H1 (cell line): ENCODE results near the gene DNER. TPM values are rescaled to one million over a fixed set of nuclear protein-coding genes. Genes with fewer than 3 reads are reported as not detected.

ENCODE experiments used
- BRCA1 ChIP-seq: IDR thresholded peaks from 2 replicates; pipeline ENCODE4 v1.6.1; 2012; ENCODE audit warnings: low read depth, low read length, improper control_type of control experiment
- GTF2F1 ChIP-seq: IDR thresholded peaks from 2 replicates; pipeline ENCODE4 v1.6.1; 2012; ENCODE audit warnings: low read depth, low read length, improper control_type of control experiment, borderline replicate concordance
- HDAC2 ChIP-seq, 2 experiments: fragments of 300-600 bp in 1 of 2; sonication (generic) in 1 of 2; IDR thresholded peaks; 2 replicates each; pipeline ENCODE4 v1.6.1; 2011 to 2012; ENCODE audit warnings: low read depth in 2 of 2, low read length in 2 of 2, mild to moderate bottlenecking in 2 of 2, moderate library complexity in 2 of 2, borderline replicate concordance in 1 of 2, inconsistent platforms in 1 of 2
- KDM4A ChIP-seq: IDR thresholded peaks from one replicate; pipeline ENCODE4 v1.7.1; 2012; ENCODE audit warnings: low read depth, mild to moderate bottlenecking, moderate library complexity, low read length, inconsistent platforms; ENCODE audit not compliant: severe bottlenecking
- MAFK ChIP-seq: IDR thresholded peaks from 2 replicates; pipeline ENCODE4 v1.6.1; 2012; ENCODE audit warnings: low read depth, mild to moderate bottlenecking, improper control_type of control experiment, low read length
- POLR2A ChIP-seq, 2 experiments: IDR thresholded peaks; 1 replicate in 1 of 2; 2 replicates in 1 of 2; pipeline ENCODE4 v1.6.1; 2011; ENCODE audit warnings: low read depth in 2 of 2, low read length in 2 of 2, mild to moderate bottlenecking in 2 of 2; ENCODE audit errors: control extremely low read depth in 1 of 2
- RXRA ChIP-seq: IDR thresholded peaks from 2 replicates; pipeline ENCODE4 v1.6.1; 2011; ENCODE audit warnings: low read depth, mild to moderate bottlenecking, low read length, moderate library complexity; ENCODE audit not compliant: insufficient read depth
- TAF7 ChIP-seq: optimal IDR thresholded peaks from 2 replicates; pipeline ENCODE3; 2011; ENCODE audit warnings: low read depth, mild to moderate bottlenecking, inconsistent platforms, low read length, moderate library complexity, borderline replicate concordance
- TBP ChIP-seq: IDR thresholded peaks from 2 replicates; pipeline ENCODE4 v1.6.1; 2011; ENCODE audit warnings: low read depth, low read length, improper control_type of control experiment
- polyA plus RNA-seq, 7 experiments: library from polyadenylated mRNA; depleted of rRNA in 3 of 7; stranded (reverse) in 5 of 7; unstranded in 2 of 7; fragments of >200 nt in 5 of 7; fragments of 200-250 nt in 2 of 7; gene quantifications; 1 replicate in 5 of 7; 2 replicates in 1 of 7; 4 replicates in 1 of 7; pipeline versions ENCODE4 v1.2.1 to v1.2.3, GENCODE V29; 2011 to 2013; ENCODE audit warnings: missing spikeins in 2 of 7, mixed read lengths in 2 of 7
- total RNA-seq: library from RNA; stranded (reverse); fragmentation: NEBNext Ultra II Directional; extraction: Animal tissue kit (Norgen Biotek cat#: 25700); gene quantifications from 2 replicates; pipeline ENCODE4 v1.2.1, GENCODE V29; 2021
- TF ChIP-seq, protein P1 (sequence below): fragments of 300-600 bp; sonication (generic); IDR thresholded peaks from 2 replicates; pipeline ENCODE4 v1.7.1; 2012; ENCODE audit warnings: low read length, moderate library complexity, mild to moderate bottlenecking, inconsistent platforms; ENCODE audit not compliant: insufficient replicate concordance

The DNER gene
- total and polyA plus RNA-seq, 2 of the 8 experiments (the other 6 are each of a cell fraction or from before 2014, with no cell fraction given): 6.8 to 16.3 TPM

DNA sequence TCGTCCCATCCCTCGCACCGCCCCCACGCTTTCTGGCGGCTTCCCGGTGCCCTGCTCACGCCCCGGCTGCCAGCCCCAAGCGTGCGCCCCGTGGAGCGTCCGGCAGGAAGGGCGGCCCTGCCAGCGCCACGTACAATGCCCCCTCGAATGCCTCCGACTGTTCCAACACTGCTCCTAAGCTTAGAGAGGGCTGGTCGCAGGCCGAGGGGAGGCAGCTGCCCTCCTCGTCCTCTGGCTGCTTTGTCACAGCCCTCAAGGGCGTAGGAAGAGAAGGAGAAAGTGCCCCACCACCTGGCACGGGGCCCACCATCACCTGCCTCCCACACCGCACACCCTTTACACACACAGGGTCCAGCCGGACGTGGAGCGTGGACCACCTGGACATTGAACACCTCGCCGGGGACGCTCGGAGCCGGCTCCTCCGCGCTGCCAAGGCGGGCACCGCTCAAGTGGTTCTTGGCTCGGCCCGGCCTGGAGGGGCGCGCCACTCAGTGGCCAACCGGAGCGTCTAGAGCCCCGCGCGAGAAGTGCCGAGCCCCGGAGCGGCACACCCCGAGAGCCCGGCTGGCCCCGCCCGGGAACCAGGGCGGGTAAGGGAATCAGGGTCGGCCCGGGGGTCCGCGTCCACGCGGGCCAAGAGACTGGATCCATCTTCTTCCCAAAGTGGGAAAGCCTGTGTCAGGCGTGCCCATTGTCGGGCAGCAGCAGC is 830 bp downstream of the DNER start (continued):
- TF ChIP-seq, protein P1, sequence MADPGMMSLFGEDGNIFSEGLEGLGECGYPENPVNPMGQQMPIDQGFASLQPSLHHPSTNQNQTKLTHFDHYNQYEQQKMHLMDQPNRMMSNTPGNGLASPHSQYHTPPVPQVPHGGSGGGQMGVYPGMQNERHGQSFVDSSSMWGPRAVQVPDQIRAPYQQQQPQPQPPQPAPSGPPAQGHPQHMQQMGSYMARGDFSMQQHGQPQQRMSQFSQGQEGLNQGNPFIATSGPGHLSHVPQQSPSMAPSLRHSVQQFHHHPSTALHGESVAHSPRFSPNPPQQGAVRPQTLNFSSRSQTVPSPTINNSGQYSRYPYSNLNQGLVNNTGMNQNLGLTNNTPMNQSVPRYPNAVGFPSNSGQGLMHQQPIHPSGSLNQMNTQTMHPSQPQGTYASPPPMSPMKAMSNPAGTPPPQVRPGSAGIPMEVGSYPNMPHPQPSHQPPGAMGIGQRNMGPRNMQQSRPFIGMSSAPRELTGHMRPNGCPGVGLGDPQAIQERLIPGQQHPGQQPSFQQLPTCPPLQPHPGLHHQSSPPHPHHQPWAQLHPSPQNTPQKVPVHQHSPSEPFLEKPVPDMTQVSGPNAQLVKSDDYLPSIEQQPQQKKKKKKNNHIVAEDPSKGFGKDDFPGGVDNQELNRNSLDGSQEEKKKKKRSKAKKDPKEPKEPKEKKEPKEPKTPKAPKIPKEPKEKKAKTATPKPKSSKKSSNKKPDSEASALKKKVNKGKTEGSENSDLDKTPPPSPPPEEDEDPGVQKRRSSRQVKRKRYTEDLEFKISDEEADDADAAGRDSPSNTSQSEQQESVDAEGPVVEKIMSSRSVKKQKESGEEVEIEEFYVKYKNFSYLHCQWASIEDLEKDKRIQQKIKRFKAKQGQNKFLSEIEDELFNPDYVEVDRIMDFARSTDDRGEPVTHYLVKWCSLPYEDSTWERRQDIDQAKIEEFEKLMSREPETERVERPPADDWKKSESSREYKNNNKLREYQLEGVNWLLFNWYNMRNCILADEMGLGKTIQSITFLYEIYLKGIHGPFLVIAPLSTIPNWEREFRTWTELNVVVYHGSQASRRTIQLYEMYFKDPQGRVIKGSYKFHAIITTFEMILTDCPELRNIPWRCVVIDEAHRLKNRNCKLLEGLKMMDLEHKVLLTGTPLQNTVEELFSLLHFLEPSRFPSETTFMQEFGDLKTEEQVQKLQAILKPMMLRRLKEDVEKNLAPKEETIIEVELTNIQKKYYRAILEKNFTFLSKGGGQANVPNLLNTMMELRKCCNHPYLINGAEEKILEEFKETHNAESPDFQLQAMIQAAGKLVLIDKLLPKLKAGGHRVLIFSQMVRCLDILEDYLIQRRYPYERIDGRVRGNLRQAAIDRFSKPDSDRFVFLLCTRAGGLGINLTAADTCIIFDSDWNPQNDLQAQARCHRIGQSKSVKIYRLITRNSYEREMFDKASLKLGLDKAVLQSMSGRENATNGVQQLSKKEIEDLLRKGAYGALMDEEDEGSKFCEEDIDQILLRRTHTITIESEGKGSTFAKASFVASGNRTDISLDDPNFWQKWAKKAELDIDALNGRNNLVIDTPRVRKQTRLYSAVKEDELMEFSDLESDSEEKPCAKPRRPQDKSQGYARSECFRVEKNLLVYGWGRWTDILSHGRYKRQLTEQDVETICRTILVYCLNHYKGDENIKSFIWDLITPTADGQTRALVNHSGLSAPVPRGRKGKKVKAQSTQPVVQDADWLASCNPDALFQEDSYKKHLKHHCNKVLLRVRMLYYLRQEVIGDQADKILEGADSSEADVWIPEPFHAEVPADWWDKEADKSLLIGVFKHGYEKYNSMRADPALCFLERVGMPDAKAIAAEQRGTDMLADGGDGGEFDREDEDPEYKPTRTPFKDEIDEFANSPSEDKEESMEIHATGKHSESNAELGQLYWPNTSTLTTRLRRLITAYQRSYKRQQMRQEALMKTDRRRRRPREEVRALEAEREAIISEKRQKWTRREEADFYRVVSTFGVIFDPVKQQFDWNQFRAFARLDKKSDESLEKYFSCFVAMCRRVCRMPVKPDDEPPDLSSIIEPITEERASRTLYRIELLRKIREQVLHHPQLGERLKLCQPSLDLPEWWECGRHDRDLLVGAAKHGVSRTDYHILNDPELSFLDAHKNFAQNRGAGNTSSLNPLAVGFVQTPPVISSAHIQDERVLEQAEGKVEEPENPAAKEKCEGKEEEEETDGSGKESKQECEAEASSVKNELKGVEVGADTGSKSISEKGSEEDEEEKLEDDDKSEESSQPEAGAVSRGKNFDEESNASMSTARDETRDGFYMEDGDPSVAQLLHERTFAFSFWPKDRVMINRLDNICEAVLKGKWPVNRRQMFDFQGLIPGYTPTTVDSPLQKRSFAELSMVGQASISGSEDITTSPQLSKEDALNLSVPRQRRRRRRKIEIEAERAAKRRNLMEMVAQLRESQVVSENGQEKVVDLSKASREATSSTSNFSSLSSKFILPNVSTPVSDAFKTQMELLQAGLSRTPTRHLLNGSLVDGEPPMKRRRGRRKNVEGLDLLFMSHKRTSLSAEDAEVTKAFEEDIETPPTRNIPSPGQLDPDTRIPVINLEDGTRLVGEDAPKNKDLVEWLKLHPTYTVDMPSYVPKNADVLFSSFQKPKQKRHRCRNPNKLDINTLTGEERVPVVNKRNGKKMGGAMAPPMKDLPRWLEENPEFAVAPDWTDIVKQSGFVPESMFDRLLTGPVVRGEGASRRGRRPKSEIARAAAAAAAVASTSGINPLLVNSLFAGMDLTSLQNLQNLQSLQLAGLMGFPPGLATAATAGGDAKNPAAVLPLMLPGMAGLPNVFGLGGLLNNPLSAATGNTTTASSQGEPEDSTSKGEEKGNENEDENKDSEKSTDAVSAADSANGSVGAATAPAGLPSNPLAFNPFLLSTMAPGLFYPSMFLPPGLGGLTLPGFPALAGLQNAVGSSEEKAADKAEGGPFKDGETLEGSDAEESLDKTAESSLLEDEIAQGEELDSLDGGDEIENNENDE: no peak
- no peak for TF ChIP-seq BRCA1
- peak in 1 of 2 experiments; percentile 2; a peak in 1 of 4 replicates for TF ChIP-seq HDAC2 (IDR thresholded peaks at IDR 0.05; ENCODE audit: borderline replicate concordance in 1 of 2, low read depth in 2 of 2, low read length in 2 of 2)
- no peak for TF ChIP-seq MAFK
- TF ChIP-seq GTF2F1: no peak
- peak; percentile 66 for TF ChIP-seq KDM4A
- TF ChIP-seq POLR2A (IDR thresholded peaks at IDR 0.05; ENCODE audit: control extremely low read depth in 1 of 2, low read depth in 2 of 2, low read length in 2 of 2): no peak
- no peak for TF ChIP-seq TAF7
- TF ChIP-seq TBP: no peak
- no peak for TF ChIP-seq RXRA
